HG02610 (cell line): ENCODE data around the gene PLA2G15.

Experiments
- ATAC-seq: cut with Tn5 transposase; IDR thresholded peaks from one replicate; pipeline ENCODE4 v1.9.1; 2021; ENCODE audit warnings: mild to moderate bottlenecking, moderate library complexity; ENCODE audit not compliant: unreplicated experiment

PLA2G15 gene

GRCh38 chr16:68232335-68232734 lies 12.8 kb upstream of the PLA2G15 start:
- no peak for ATAC-seq

GRCh38 chr16:68233085-68233834 lies 11.9 kb upstream of the PLA2G15 start:
- ATAC-seq = no peak

GRCh38 chr16:68233835-68234187 lies 11.4 kb upstream of the PLA2G15 start:
- no peak for ATAC-seq

- ATAC-seq = no peak
Measured at GRCh38 chr16:68234188-68235107, 10.7 kb upstream of the PLA2G15 start.

GRCh38 chr16:68235108-68235886 lies 9.9 kb upstream of the PLA2G15 start:
- ATAC-seq = no peak

- ATAC-seq = no peak
Measured at GRCh38 chr16:68235887-68236136, 9.4 kb upstream of the PLA2G15 start, which contains the start of gene ESRP2. Gene ESRP2, minus strand, starts transcription at chr16:68236127. Its CDS starts 82 bp downstream, at chr16:68236045.

GRCh38 chr16:68236137-68236825 lies 8.9 kb upstream of the PLA2G15 start:
- no peak for ATAC-seq

GRCh38 chr16:68236826-68237242 lies 8.3 kb upstream of the PLA2G15 start:
- ATAC-seq = no peak

- ATAC-seq = peak; percentile 76
Measured at GRCh38 chr16:68237243-68238028, 7.7 kb upstream of the PLA2G15 start.

GRCh38 chr16:68238029-68238345 lies 7.2 kb upstream of the PLA2G15 start:
- no peak for ATAC-seq

- no peak for ATAC-seq
Measured at GRCh38 chr16:68242085-68242484, 3.1 kb upstream of the PLA2G15 start.

GRCh38 chr16:68242926-68243858 lies 2.0 kb upstream of the PLA2G15 start:
- ATAC-seq = no peak

GRCh38 chr16:68244481-68244902 lies 681 bp upstream of the PLA2G15 start:
- no peak for ATAC-seq

GRCh38 chr16:68246121-68246520 lies 948 bp downstream of the PLA2G15 start:
- no peak for ATAC-seq

- no peak for ATAC-seq
Measured at GRCh38 chr16:68246666-68247065, 1.5 kb downstream of the PLA2G15 start.

- no peak for ATAC-seq
Measured at GRCh38 chr16:68247400-68247799, 2.2 kb downstream of the PLA2G15 start.

GRCh38 chr16:68247932-68248331 lies 2.8 kb downstream of the PLA2G15 start:
- ATAC-seq = no peak

- ATAC-seq = no peak
Measured at GRCh38 chr16:68249371-68249770, 4.2 kb downstream of the PLA2G15 start.

GRCh38 chr16:68250951-68251350 lies 5.8 kb downstream of the PLA2G15 start:
- no peak for ATAC-seq
